Measurements from ENCODE around the gene SPRR2D.

GRCh38 chr1:153030895-153031294, 10.0 kb downstream of the SPRR2D start, which contains the start of gene SPRR1B:
- TF ChIP-seq POLR2A (IDR thresholded peaks at IDR 0.05) (no peak), CTCF (IDR thresholded peaks at IDR 0.05) (no peak)

All from body of pancreas (tissue), 4 donors.